HCT116 (cell line): ENCODE results near the gene ITPKB. TPM values are rescaled to one million over a fixed set of nuclear protein-coding genes. Genes with fewer than 3 reads are reported as not detected.

ENCODE experiments used
- ATAC-seq: fragments of 200-7000 bp; cut with Tn5 transposase; 2 replicates; pipeline ENCODE4 v1.9.1; 2020; ENCODE audit warnings: mild to moderate bottlenecking, moderate library complexity
- BruUV-seq: library from RNA; stranded (reverse); fragments of 400-500 nt; replicated peaks from 2 replicates; lab custom pipeline; 2021; lab: Mats Ljungman, UMichigan
- CTCF ChIA-PET: fragments of 300-600 bp; sonication (Branson Sonifier 250); formaldehyde crosslinking; loops from one replicate; lab custom pipeline; 2021; ENCODE audit warnings: antibody characterized with exemption; lab: Charles Lee
- POLR2A ChIA-PET: fragments of 300-600, 350-600 bp; sonication (Branson Sonifier 250); formaldehyde crosslinking; loops from one replicate; lab custom pipeline; 2021; ENCODE audit warnings: antibody characterized with exemption; lab: Charles Lee
- RAD21 ChIA-PET, 2 experiments: fragments of 300-600 bp; sonication (Branson Sonifier 250); formaldehyde crosslinking; loops; one replicate each; lab custom pipeline; 2023; ENCODE audit warnings: low total read pairs in 2 of 2; ENCODE audit not compliant: uncharacterized antibody in 2 of 2, unreplicated experiment in 2 of 2, low non-redundant PET in 1 of 2; lab: Charles Lee
- DNase-seq: peaks from one replicate; pipeline ENCODE4 v3.0.0-alpha.2; 2010; ENCODE audit warnings: low read depth, low spot score
- H2AFZ ChIP-seq: fragments of 200-600 bp; shearing (Covaris generic), sonication (generic); 2 replicates; pipeline ENCODE4 v1.6.1; 2017; ENCODE audit warnings: low read depth, mixed run types, mixed read lengths, antibody characterized with exemption, low read length; ENCODE audit not compliant: poor library complexity, severe bottlenecking
- H3K27ac ChIP-seq: 2 replicates; pipeline ENCODE4 v1.5.1; 2012; ENCODE audit warnings: low read depth, low read length
- H3K27me3 ChIP-seq: fragments of 200-600 bp; sonication (generic); 2 replicates; pipeline ENCODE4 v1.6.1; 2016; ENCODE audit warnings: mixed run types, low read length, mixed read lengths; ENCODE audit not compliant: insufficient read depth
- H3K36me3 ChIP-seq, 2 experiments: fragments of 200-500 bp in 1 of 2; fragments of 200-600 bp in 1 of 2; sonication (Bioruptor generic) in 1 of 2; sonication (generic) in 1 of 2; 2 replicates each; pipeline versions ENCODE4 v1.5.1 to v1.6.1; 2014 to 2016; ENCODE audit warnings: low read length in 2 of 2, inconsistent platforms in 1 of 2, mixed read lengths in 1 of 2, mixed run types in 1 of 2; ENCODE audit not compliant: insufficient read depth in 2 of 2, control insufficient read depth in 1 of 2
- H3K4me1 ChIP-seq, 2 experiments: fragments of 200-600 bp in 1 of 2; sonication (generic) in 1 of 2; 2 replicates each; pipeline versions ENCODE4 v1.5.1 to v1.6.1; 2012 to 2017; ENCODE audit warnings: low read length in 2 of 2, inconsistent platforms in 1 of 2, mild to moderate bottlenecking in 1 of 2, mixed read lengths in 1 of 2, mixed run types in 1 of 2, moderate library complexity in 1 of 2; ENCODE audit not compliant: insufficient read depth in 2 of 2, control insufficient read depth in 1 of 2
- H3K4me2 ChIP-seq: fragments of 200-600 bp; sonication (generic); 2 replicates; pipeline ENCODE4 v1.6.1; 2017; ENCODE audit warnings: mixed run types, low read length, mixed read lengths
- H3K4me3 ChIP-seq, 2 experiments: fragments of 200-600 bp in 1 of 2; sonication (generic) in 1 of 2; replicated peaks in 1 of 2; 2 replicates each; pipeline ENCODE4 v1.5.1; 2011 to 2016; ENCODE audit warnings: low read length in 2 of 2, control low read depth in 1 of 2, low read depth in 1 of 2, mild to moderate bottlenecking in 1 of 2, mixed read lengths in 1 of 2, mixed run types in 1 of 2
- H3K79me2 ChIP-seq: fragments of 200-600 bp; sonication (generic); 2 replicates; pipeline ENCODE4 v1.6.1; 2017; ENCODE audit warnings: mild to moderate bottlenecking, mixed run types, low read length, moderate library complexity, mixed read lengths; ENCODE audit not compliant: insufficient read depth
- H3K9ac ChIP-seq: fragments of 200-600 bp; sonication (generic); 2 replicates; pipeline ENCODE4 v1.6.1; 2016; ENCODE audit warnings: low read length, mixed read lengths
- H3K9me2 ChIP-seq: fragments of 200-600 bp; sonication (generic), shearing (Covaris generic); 2 replicates; pipeline ENCODE4 v1.6.1; 2017; ENCODE audit warnings: mixed run types, mild to moderate bottlenecking, moderate library complexity; ENCODE audit not compliant: insufficient read depth
- H3K9me3 ChIP-seq, 2 experiments: fragments of 200-500 bp in 1 of 2; fragments of 200-600 bp in 1 of 2; sonication (Bioruptor generic) in 1 of 2; sonication (generic) in 1 of 2; 2 replicates each; pipeline ENCODE4 v1.6.1; 2014 to 2017; ENCODE audit warnings: low read length in 2 of 2, mixed read lengths in 2 of 2, inconsistent platforms in 1 of 2, low read depth in 1 of 2, mild to moderate bottlenecking in 1 of 2, mixed run types in 1 of 2, moderate library complexity in 1 of 2; ENCODE audit not compliant: control insufficient read depth in 1 of 2, insufficient read depth in 1 of 2
- H4K20me1 ChIP-seq: fragments of 200-600 bp; sonication (generic), shearing (Covaris generic); 2 replicates; pipeline ENCODE4 v1.6.1; 2017; ENCODE audit warnings: mixed run types, mild to moderate bottlenecking, moderate library complexity; ENCODE audit not compliant: insufficient read depth
- CEBPB ChIP-seq: IDR thresholded peaks from 2 replicates; pipeline ENCODE4 v1.6.1; 2012; ENCODE audit warnings: low read depth
- CTCF ChIP-seq, 3 experiments: fragments of 200-600 bp in 1 of 3; sonication (generic) in 1 of 3; IDR thresholded peaks in 2 of 3; conservative IDR thresholded peaks in 1 of 3; 2 replicates each; pipeline ENCODE4 v1.5.1; 2012 to 2017; ENCODE audit warnings: low read depth in 2 of 3, low read length in 2 of 3, antibody characterized with exemption in 1 of 3, borderline replicate concordance in 1 of 3, control low read depth in 1 of 3, mild to moderate bottlenecking in 1 of 3, mixed read lengths in 1 of 3, mixed run types in 1 of 3, moderate library complexity in 1 of 3; ENCODE audit not compliant: insufficient read depth in 1 of 3
- EGR1 ChIP-seq: IDR thresholded peaks from 2 replicates; pipeline ENCODE4 v1.6.1; 2012; ENCODE audit warnings: low read depth
- ELF1 ChIP-seq: IDR thresholded peaks from 2 replicates; pipeline ENCODE4 v1.6.1; 2012; ENCODE audit warnings: low read depth, borderline replicate concordance
- EZH2 ChIP-seq: fragments of 200-600 bp; sonication (generic); IDR thresholded peaks from 2 replicates; pipeline ENCODE4 v1.6.1; 2017; ENCODE audit warnings: antibody characterized with exemption, mixed run types
- EZH2phosphoT487 ChIP-seq: fragments of 200-600 bp; IDR thresholded peaks from 2 replicates; pipeline ENCODE4 v1.6.1; 2018; ENCODE audit warnings: antibody characterized with exemption, borderline replicate concordance
- FOSL1 ChIP-seq: IDR thresholded peaks from 2 replicates; pipeline ENCODE4 v1.6.1; 2012; ENCODE audit warnings: low read depth
- JUND ChIP-seq: IDR thresholded peaks from 2 replicates; pipeline ENCODE4 v1.6.1; 2012
- MAX ChIP-seq: IDR thresholded peaks from 2 replicates; pipeline ENCODE4 v1.6.1; 2012
- POLR2A ChIP-seq: IDR thresholded peaks from 2 replicates; pipeline ENCODE4 v1.7.0; 2011; ENCODE audit warnings: borderline replicate concordance; ENCODE audit not compliant: insufficient read depth, insufficient read length; ENCODE audit errors: extremely low read depth
- SIN3A ChIP-seq: IDR thresholded peaks from 2 replicates; pipeline ENCODE4 v1.6.1; 2012; ENCODE audit warnings: low read depth
- SP1 ChIP-seq: IDR thresholded peaks from 2 replicates; pipeline ENCODE4 v1.6.1; 2012; ENCODE audit warnings: low read depth
- YY1 ChIP-seq: IDR thresholded peaks from 2 replicates; pipeline ENCODE4 v1.6.1; 2011; ENCODE audit warnings: low read length, low read depth, moderate library complexity, mild to moderate bottlenecking; ENCODE audit not compliant: insufficient replicate concordance; ENCODE audit errors: extremely low read depth
- ZFX ChIP-seq: fragments of 450-650 bp; IDR thresholded peaks from 2 replicates; pipeline ENCODE4 v1.6.1; 2017
- ZNF274 ChIP-seq: fragments of 200-500 bp; sonication (Bioruptor generic); IDR thresholded peaks from 2 replicates; pipeline ENCODE4 v1.6.1; 2014; ENCODE audit warnings: mild to moderate bottlenecking, low read depth, low read length, inconsistent platforms
- intact Hi-C: fragments of 100-400 bp; cut with micrococcal nuclease; formaldehyde crosslinking; loops from 2 replicates; pipeline ENCODE4 v1.10.0; 2022
- total RNA-seq: library from RNA; stranded (reverse); gene quantifications from one replicate; pipeline ENCODE4 v1.2.1, GENCODE V29; 2021; ENCODE audit not compliant: unreplicated experiment
- TF ChIP-seq, protein P1 (sequence below): IDR thresholded peaks from 2 replicates; pipeline ENCODE4 v1.6.1; 2012; ENCODE audit warnings: low read depth
- TF ChIP-seq, protein P2 (sequence below): IDR thresholded peaks from 2 replicates; pipeline ENCODE4 v1.6.1; 2011; ENCODE audit warnings: mild to moderate bottlenecking, low read length, moderate library complexity; ENCODE audit not compliant: insufficient replicate concordance; ENCODE audit errors: extremely low read depth

The ITPKB gene
- total RNA-seq, 1 experiment from 2014 or later, result 4.4 TPM

DNA sequence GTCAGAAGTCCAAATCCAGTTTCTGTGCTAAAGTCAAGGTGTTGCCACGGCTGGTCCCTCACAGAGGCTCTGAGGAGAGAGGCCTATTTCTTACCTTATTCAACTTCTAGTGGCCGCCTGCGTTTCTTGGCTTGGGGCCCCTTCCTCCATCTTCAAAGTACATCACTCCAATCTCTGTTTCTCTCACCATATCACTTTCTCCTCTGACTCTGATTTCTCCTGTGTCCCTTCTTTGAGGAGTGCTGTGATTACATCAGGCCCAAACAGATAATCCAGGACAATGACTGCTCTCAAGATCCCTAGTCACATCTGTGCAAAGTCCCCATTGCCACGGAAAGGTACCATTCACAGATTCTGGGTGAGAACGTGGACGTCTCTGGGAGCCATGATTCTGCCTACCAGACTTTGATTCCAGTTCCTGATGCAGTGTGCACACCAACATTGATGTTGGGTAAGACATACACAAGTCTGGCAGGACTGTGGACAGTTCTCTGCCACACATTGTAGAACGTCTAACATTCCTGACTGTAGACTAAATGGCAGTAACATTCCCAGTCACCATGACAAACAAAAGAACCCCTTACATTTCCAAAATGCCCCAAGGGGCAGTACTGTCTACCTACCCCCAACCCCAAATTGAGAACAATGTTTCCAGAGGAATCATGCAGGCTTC lies 43.0 kb upstream of the ITPKB start:
- no peak overlapping the region for H2AFZ ChIP-seq
- H4K20me1 ChIP-seq, result no peaks in the 10 kb centered on the region
- CTCF ChIA-PET, result no interaction called here
- no peaks in the 10 kb centered on the region for H3K27me3 ChIP-seq
- no peak overlapping the region for H3K27ac ChIP-seq
- intact Hi-C loops, result no loop called here
- H3K4me2 ChIP-seq, result no peak overlapping the region
- DNase-seq (no peak), ATAC-seq (no peak)
- H3K36me3 ChIP-seq, result no peaks in the 10 kb centered on the region
- no peak overlapping the region for H3K4me3 ChIP-seq
- H3K4me1 ChIP-seq, result no peaks in the 10 kb centered on the region
- H3K9me3 ChIP-seq, result no peaks in the 10 kb centered on the region
- H3K79me2 ChIP-seq, result no peaks in the 10 kb centered on the region
- POLR2A ChIA-PET, result no interaction called here
- H3K9me2 ChIP-seq, result no peaks in the 10 kb centered on the region
- no peak overlapping the region for H3K9ac ChIP-seq
- no TSS peak for BruUV-seq
- RAD21 ChIA-PET, result no interaction called here
- TF ChIP-seq, protein P1, sequence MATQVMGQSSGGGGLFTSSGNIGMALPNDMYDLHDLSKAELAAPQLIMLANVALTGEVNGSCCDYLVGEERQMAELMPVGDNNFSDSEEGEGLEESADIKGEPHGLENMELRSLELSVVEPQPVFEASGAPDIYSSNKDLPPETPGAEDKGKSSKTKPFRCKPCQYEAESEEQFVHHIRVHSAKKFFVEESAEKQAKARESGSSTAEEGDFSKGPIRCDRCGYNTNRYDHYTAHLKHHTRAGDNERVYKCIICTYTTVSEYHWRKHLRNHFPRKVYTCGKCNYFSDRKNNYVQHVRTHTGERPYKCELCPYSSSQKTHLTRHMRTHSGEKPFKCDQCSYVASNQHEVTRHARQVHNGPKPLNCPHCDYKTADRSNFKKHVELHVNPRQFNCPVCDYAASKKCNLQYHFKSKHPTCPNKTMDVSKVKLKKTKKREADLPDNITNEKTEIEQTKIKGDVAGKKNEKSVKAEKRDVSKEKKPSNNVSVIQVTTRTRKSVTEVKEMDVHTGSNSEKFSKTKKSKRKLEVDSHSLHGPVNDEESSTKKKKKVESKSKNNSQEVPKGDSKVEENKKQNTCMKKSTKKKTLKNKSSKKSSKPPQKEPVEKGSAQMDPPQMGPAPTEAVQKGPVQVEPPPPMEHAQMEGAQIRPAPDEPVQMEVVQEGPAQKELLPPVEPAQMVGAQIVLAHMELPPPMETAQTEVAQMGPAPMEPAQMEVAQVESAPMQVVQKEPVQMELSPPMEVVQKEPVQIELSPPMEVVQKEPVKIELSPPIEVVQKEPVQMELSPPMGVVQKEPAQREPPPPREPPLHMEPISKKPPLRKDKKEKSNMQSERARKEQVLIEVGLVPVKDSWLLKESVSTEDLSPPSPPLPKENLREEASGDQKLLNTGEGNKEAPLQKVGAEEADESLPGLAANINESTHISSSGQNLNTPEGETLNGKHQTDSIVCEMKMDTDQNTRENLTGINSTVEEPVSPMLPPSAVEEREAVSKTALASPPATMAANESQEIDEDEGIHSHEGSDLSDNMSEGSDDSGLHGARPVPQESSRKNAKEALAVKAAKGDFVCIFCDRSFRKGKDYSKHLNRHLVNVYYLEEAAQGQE, result no peak
- no peak for TF ChIP-seq ZNF274
- no peak for TF ChIP-seq EZH2
- no peak for TF ChIP-seq EZH2phosphoT487
- TF ChIP-seq MAX, result no peak
- TF ChIP-seq YY1, result no peak
- TF ChIP-seq POLR2A, result no peak
- TF ChIP-seq CEBPB, result no peak
- TF ChIP-seq, protein P2, sequence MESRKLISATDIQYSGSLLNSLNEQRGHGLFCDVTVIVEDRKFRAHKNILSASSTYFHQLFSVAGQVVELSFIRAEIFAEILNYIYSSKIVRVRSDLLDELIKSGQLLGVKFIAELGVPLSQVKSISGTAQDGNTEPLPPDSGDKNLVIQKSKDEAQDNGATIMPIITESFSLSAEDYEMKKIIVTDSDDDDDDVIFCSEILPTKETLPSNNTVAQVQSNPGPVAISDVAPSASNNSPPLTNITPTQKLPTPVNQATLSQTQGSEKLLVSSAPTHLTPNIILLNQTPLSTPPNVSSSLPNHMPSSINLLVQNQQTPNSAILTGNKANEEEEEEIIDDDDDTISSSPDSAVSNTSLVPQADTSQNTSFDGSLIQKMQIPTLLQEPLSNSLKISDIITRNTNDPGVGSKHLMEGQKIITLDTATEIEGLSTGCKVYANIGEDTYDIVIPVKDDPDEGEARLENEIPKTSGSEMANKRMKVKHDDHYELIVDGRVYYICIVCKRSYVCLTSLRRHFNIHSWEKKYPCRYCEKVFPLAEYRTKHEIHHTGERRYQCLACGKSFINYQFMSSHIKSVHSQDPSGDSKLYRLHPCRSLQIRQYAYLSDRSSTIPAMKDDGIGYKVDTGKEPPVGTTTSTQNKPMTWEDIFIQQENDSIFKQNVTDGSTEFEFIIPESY, result no peak
- TF ChIP-seq ZFX, result no peak
- TF ChIP-seq JUND, result no peak
- TF ChIP-seq SIN3A, result no peak
- TF ChIP-seq ELF1, result no peak
- TF ChIP-seq EGR1, result no peak
- TF ChIP-seq CTCF (IDR thresholded peaks at IDR 0.05 in 2 of 3, conservative IDR thresholded peaks at IDR 0.05 in 1 of 3; ENCODE audit: borderline replicate concordance in 1 of 3, insufficient read depth in 1 of 3, low read depth in 2 of 3, low read length in 2 of 3), result no peak
- TF ChIP-seq FOSL1, result no peak
- TF ChIP-seq SP1, result no peak
- TF ChIP-seq, all 23 proteins: peak for 0
